ENCODE measurements around the gene PPP2R5D. TPM values are rescaled to one million over a fixed set of nuclear protein-coding genes. Genes with fewer than 3 reads are reported as not detected.

Gene PPP2R5D
- total RNA-seq, 1 experiment from 2014 or later: 53.7 TPM

- TF ChIP-seq EZH2 (IDR thresholded peaks at IDR 0.05; ENCODE audit: low read depth) (no peak), CTCF (conservative IDR thresholded peaks at IDR 0.05) (no peak)
- Histone ChIP-seq H3K36me3 (ENCODE audit: low read depth) (no peaks in the 10 kb centered on the region; the same call in 1 of the 2 replicates), H2AFZ (no peak overlapping the region), H3K4me3 (no peak overlapping the region), H3K4me2 (no peak overlapping the region), H3F3A (ENCODE audit: insufficient read depth, low read depth) (peaks cover 17% of the 10 kb centered on the region), H3K4me1 (replicated peaks; ENCODE audit: insufficient read depth) (no peaks in the 10 kb centered on the region), H3K79me2 (ENCODE audit: low read depth) (no peaks in the 10 kb centered on the region), H3K27ac (no peak overlapping the region), H3K9me3 (ENCODE audit: insufficient read depth, low read depth) (no peaks in the 10 kb centered on the region), H3K9me2 (ENCODE audit: insufficient read depth) (no peaks in the 10 kb centered on the region), H4K20me1 (ENCODE audit: insufficient read depth) (no peaks in the 10 kb centered on the region), H3K27me3 (ENCODE audit: insufficient read depth, low read depth) (no peaks in the 10 kb centered on the region)
- ChIA-PET CTCF (no interaction called here), POLR2A (ENCODE audit: unreplicated experiment) (interaction anchor here (0.6 to 0.7 kb wide), 2 partner anchors 15 to 16 kb away, joined by 3 to 4 read pairs; no protein-coding TSS in a partner anchor)
- no peak for DNase-seq
- intact Hi-C loops (cut with micrococcal nuclease; ENCODE audit: unreplicated experiment): no loop called here
- BruUV-seq (replicated peaks): no TSS peak
Observed at GRCh38 chr6:43034190-43034525, 49.8 kb downstream of the PPP2R5D start.

GRCh38 chr6:43035495-43036194 is 51.3 kb downstream of the PPP2R5D start:
- no peaks in the 10 kb centered on the region for H3K27me3 ChIP-seq (ENCODE audit: insufficient read depth, low read depth)
- ChIA-PET POLR2A (ENCODE audit: unreplicated experiment) (no interaction called here), CTCF (no interaction called here)
- H3K36me3 ChIP-seq (ENCODE audit: low read depth): no peaks in the 10 kb centered on the region
- H3K4me2 ChIP-seq: no peak overlapping the region
- no TSS peak for BruUV-seq (replicated peaks)
- H4K20me1 ChIP-seq (ENCODE audit: insufficient read depth): no peaks in the 10 kb centered on the region
- no peak overlapping the region for H2AFZ ChIP-seq
- no peaks in the 10 kb centered on the region for H3K79me2 ChIP-seq (ENCODE audit: low read depth)
- H3K4me1 ChIP-seq (replicated peaks; ENCODE audit: insufficient read depth): no peaks in the 10 kb centered on the region
- DNase-seq: no peak
- intact Hi-C loops (cut with micrococcal nuclease; ENCODE audit: unreplicated experiment): no loop called here
- H3F3A ChIP-seq (ENCODE audit: insufficient read depth, low read depth): peaks cover 17% of the 10 kb centered on the region
- H3K9me2 ChIP-seq (ENCODE audit: insufficient read depth): no peaks in the 10 kb centered on the region
- TF ChIP-seq CTCF (conservative IDR thresholded peaks at IDR 0.05): no peak
- TF ChIP-seq EZH2 (IDR thresholded peaks at IDR 0.05; ENCODE audit: low read depth): no peak
- H3K4me3 ChIP-seq: no peak overlapping the region
- H3K27ac ChIP-seq: no peak overlapping the region
- H3K9me3 ChIP-seq (ENCODE audit: insufficient read depth, low read depth): no peaks in the 10 kb centered on the region

- no peaks in the 10 kb centered on the region for H3K79me2 ChIP-seq (ENCODE audit: low read depth)
- H3K27me3 ChIP-seq (ENCODE audit: insufficient read depth, low read depth): no peaks in the 10 kb centered on the region
- no peaks in the 10 kb centered on the region for H3K9me3 ChIP-seq (ENCODE audit: insufficient read depth, low read depth)
- intact Hi-C loops (cut with micrococcal nuclease; ENCODE audit: unreplicated experiment): no loop called here
- H3F3A ChIP-seq (ENCODE audit: insufficient read depth, low read depth): peaks cover 17% of the 10 kb centered on the region
- no peak overlapping the region for H3K4me3 ChIP-seq
- H3K27ac ChIP-seq: no peak overlapping the region
- no peak for TF ChIP-seq CTCF (conservative IDR thresholded peaks at IDR 0.05)
- TF ChIP-seq EZH2 (IDR thresholded peaks at IDR 0.05; ENCODE audit: low read depth): no peak
- H3K4me1 ChIP-seq (replicated peaks; ENCODE audit: insufficient read depth): no peaks in the 10 kb centered on the region
- no peak for DNase-seq
- H4K20me1 ChIP-seq (ENCODE audit: insufficient read depth): no peaks in the 10 kb centered on the region
- no peaks in the 10 kb centered on the region for H3K36me3 ChIP-seq (ENCODE audit: low read depth)
- no peaks in the 10 kb centered on the region for H3K9me2 ChIP-seq (ENCODE audit: insufficient read depth)
- BruUV-seq (replicated peaks): no TSS peak
- no peak overlapping the region for H2AFZ ChIP-seq
- no peak overlapping the region for H3K4me2 ChIP-seq
- CTCF ChIA-PET: no interaction called here
- POLR2A ChIA-PET (ENCODE audit: unreplicated experiment): no interaction called here
Observed at GRCh38 chr6:43036712-43037111, 52.3 kb downstream of the PPP2R5D start.

Measured in PC-9 (cell line).